Glutamatergic neuron (in vitro differentiated cells): ENCODE results near the gene PSENEN. TPM values are rescaled to one million over a fixed set of nuclear protein-coding genes. Genes with fewer than 3 reads are reported as not detected.
A peak's percentile ranks its signal among the peaks of the same experiment; 100 is the strongest.

ENCODE experiments used
- DNase-seq: peaks from one replicate; pipeline ENCODE4 v3.0.0; 2022
- H3K27ac Mint-ChIP-seq: one replicate; pipeline ENCODE4 v1.8.0; 2020; ENCODE audit warnings: mild to moderate bottlenecking, mixed read lengths, inconsistent platforms; ENCODE audit not compliant: unreplicated experiment
- H3K27me3 Mint-ChIP-seq: one replicate; pipeline ENCODE4 v1.8.0; 2020; ENCODE audit warnings: mild to moderate bottlenecking, moderate library complexity, mixed read lengths, inconsistent platforms; ENCODE audit not compliant: unreplicated experiment
- H3K36me3 Mint-ChIP-seq: one replicate; pipeline ENCODE4 v1.8.0; 2020; ENCODE audit warnings: mild to moderate bottlenecking, mixed read lengths, inconsistent platforms; ENCODE audit not compliant: unreplicated experiment
- H3K4me1 Mint-ChIP-seq: one replicate; pipeline ENCODE4 v1.8.0; 2020; ENCODE audit warnings: mild to moderate bottlenecking, low read depth, mixed read lengths, inconsistent platforms; ENCODE audit not compliant: unreplicated experiment
- H3K4me3 Mint-ChIP-seq: one replicate; pipeline ENCODE4 v1.8.0; 2020; ENCODE audit warnings: mild to moderate bottlenecking, mixed read lengths, inconsistent platforms; ENCODE audit not compliant: unreplicated experiment
- H3K9me3 Mint-ChIP-seq: one replicate; pipeline ENCODE4 v1.8.0; 2020; ENCODE audit warnings: mild to moderate bottlenecking, moderate library complexity, mixed read lengths, inconsistent platforms; ENCODE audit not compliant: unreplicated experiment
- total RNA-seq: library from RNA; stranded (reverse); fragmentation: NEBNext Ultra II Directional; extraction: Animal tissue kit (Norgen Biotek cat#: 25700); gene quantifications from one replicate; pipeline ENCODE4 v1.2.1, GENCODE V29; 2021; ENCODE audit not compliant: unreplicated experiment
- TF ChIP-seq, protein P1 (sequence below): fragments of 200-600 bp; sonication (generic); IDR thresholded peaks from one replicate; pipeline ENCODE4 v1.5.0; 2021; ENCODE audit not compliant: partially characterized antibody, unreplicated experiment

Gene PSENEN
- total RNA-seq, 1 donor from 2014 or later = 109 TPM

DNA sequence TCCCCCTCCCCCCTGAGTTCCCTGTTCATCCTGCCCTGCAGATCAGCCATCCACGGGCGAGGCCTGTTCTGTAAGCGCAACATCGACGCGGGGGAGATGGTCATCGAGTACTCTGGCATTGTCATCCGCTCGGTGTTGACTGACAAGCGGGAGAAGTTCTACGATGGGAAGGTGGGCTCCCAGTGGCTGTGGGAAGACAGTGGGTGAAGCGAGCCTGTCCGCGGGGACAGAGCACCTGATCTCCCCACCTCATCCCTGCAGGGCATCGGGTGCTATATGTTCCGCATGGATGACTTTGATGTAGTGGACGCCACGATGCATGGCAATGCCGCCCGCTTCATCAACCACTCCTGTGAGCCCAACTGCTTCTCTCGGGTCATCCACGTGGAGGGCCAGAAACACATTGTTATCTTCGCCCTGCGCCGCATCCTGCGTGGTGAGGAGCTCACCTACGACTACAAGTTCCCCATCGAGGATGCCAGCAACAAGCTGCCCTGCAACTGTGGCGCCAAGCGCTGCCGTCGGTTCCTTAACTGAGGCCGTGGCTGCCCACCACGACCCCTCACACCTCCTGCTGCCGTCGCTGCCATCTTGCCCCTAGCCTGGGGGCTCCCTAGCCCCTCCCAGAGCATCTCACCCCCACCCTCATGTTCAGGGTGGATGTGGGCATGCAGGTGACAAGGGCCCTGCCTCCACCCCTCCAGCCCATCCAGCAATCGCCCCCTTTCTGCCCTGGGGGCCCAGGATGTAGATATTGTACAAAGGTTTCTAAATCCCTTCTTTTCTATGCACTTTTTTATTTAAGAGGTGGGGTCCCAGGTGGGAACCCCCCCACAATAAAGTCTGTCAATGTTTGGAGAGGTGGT, 7.2 kb upstream of the PSENEN start:
- peaks cover 4% of the 10 kb centered on the region for H3K36me3 Mint-ChIP-seq
- H3K27me3 Mint-ChIP-seq = peaks cover 7% of the 10 kb centered on the region
- DNase-seq = no peak
- H3K4me3 Mint-ChIP-seq = no peak overlapping the region
- H3K9me3 Mint-ChIP-seq = peaks cover 11% of the 10 kb centered on the region
- H3K27ac Mint-ChIP-seq = no peak overlapping the region
- no peaks in the 10 kb centered on the region for H3K4me1 Mint-ChIP-seq
- TF ChIP-seq, protein P1, sequence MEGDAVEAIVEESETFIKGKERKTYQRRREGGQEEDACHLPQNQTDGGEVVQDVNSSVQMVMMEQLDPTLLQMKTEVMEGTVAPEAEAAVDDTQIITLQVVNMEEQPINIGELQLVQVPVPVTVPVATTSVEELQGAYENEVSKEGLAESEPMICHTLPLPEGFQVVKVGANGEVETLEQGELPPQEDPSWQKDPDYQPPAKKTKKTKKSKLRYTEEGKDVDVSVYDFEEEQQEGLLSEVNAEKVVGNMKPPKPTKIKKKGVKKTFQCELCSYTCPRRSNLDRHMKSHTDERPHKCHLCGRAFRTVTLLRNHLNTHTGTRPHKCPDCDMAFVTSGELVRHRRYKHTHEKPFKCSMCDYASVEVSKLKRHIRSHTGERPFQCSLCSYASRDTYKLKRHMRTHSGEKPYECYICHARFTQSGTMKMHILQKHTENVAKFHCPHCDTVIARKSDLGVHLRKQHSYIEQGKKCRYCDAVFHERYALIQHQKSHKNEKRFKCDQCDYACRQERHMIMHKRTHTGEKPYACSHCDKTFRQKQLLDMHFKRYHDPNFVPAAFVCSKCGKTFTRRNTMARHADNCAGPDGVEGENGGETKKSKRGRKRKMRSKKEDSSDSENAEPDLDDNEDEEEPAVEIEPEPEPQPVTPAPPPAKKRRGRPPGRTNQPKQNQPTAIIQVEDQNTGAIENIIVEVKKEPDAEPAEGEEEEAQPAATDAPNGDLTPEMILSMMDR = no peak

DNA sequence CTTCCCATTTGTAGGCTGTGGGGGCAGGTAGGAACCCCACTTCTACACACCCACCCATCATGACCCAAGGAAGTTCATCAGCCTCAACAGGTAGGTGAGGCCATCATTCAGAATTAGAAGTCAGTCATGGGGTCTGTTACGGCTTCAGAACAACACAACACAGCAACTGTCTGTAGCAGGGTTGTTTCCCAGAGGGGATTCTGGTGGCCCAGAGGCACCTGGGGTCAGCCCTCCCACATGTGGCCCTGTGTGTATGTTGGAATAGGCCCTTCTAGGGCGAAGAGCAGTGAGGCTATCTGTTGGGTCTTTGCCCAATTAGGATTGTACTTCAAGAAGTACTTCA, 6.6 kb upstream of the PSENEN start:
- Mint-ChIP-seq H3K27me3 (peaks cover 7% of the 10 kb centered on the region), H3K4me3 (no peak overlapping the region), H3K27ac (no peak overlapping the region), H3K4me1 (no peaks in the 10 kb centered on the region), H3K36me3 (peaks cover 4% of the 10 kb centered on the region), H3K9me3 (peaks cover 11% of the 10 kb centered on the region)
- DNase-seq = no peak
- TF ChIP-seq, protein P1 = no peak

DNA sequence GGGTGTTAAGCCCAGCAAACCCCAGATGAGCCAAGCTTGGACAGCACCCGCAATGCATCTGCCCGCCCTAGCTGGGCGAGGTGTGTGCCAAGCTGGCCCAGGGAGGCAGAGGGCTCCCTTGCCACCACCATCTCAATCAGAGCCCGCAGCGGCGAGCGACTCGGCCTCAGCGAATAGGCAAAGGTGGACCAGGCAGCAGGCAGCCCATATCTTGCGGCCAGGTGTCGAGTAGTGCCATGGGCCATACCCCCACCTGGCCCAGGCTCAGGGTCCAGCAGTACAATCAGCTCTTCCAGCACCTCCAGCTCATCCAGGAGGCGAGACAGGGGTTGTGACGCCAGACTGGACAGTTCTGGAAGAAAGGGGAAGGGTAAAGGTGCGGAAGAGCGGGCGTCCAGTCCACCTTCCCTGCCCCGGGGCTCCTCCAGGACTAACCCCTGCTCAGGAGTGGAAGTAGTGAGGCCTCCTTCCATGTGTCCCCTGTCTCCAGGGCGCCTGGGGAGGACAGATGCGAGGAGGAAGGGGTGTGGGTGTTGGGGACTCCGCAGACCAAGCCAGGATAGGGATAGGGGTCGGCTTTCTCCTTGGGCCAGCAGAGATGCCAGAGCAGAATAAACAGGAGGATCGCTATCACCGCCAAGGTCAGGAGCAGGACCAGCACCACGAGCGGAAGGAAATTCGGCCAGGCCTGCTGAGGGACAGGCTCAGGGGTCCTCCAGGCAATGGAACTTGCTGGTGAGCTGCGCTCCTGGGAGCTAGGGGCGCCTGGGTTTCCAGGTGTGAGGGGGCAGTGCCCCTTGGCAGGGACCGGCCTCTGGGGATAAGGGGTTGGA, 6.0 kb upstream of the PSENEN start:
- peaks cover 2% of the 10 kb centered on the region for H3K27me3 Mint-ChIP-seq
- DNase-seq = no peak
- H3K9me3 Mint-ChIP-seq = peaks cover 12% of the 10 kb centered on the region
- no peaks in the 10 kb centered on the region for H3K4me1 Mint-ChIP-seq
- peak overlapping the region; percentile 70 for H3K4me3 Mint-ChIP-seq
- TF ChIP-seq, protein P1 = no peak
- H3K36me3 Mint-ChIP-seq = peaks cover 4% of the 10 kb centered on the region
- no peak overlapping the region for H3K27ac Mint-ChIP-seq

DNA sequence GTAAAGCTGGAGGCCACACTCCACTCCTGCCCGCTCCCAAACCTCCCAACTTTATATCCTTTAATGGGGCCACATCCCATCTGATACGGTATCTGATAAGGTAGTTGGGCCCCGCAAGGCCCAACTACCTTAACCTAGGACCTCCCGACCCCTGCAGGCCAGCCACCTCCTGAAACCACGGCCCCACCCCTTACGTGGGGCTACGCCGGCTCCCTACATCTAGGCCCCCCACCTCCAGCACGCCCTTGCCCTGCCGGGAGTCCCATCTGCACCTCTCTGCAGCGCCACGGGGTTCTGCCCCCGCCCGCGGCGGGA, 5.4 kb upstream of the PSENEN start:
- DNase-seq = no peak
- H3K27me3 Mint-ChIP-seq = no peaks in the 10 kb centered on the region
- H3K36me3 Mint-ChIP-seq = peaks cover 4% of the 10 kb centered on the region

More for the DNA sequence above, 5.4 kb upstream of the PSENEN start:
- TF ChIP-seq, protein P1 = no peak
- Mint-ChIP-seq H3K9me3 (peaks cover 12% of the 10 kb centered on the region), H3K4me1 (no peaks in the 10 kb centered on the region), H3K4me3 (peak overlapping the region; percentile 91), H3K27ac (no peak overlapping the region)
